ENCODE measurements around the gene FRRS1L.

Gene FRRS1L

DNA sequence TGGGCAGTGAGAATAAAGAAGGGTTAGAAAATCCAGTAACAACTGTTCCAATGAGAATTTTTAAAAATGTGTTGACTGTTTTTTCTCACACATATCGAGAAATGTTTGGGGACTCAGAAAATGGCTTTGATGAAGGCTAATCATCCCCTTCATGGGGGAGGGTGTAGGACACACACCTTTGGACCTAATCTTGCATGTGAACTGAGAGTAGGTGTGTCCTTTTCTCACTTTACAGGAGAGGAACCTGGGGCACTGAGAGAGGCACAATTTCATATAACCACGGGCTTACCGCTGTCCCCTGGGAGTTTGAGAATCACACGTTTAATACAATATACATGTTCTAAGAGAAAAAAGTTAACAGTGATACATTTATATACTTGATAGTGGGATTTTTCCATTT is 17.3 kb downstream of the FRRS1L start:
- H3K4me3 ChIP-seq (ENCODE audit: low read depth, low read length), result no peak overlapping the region
- TF ChIP-seq, protein P1, sequence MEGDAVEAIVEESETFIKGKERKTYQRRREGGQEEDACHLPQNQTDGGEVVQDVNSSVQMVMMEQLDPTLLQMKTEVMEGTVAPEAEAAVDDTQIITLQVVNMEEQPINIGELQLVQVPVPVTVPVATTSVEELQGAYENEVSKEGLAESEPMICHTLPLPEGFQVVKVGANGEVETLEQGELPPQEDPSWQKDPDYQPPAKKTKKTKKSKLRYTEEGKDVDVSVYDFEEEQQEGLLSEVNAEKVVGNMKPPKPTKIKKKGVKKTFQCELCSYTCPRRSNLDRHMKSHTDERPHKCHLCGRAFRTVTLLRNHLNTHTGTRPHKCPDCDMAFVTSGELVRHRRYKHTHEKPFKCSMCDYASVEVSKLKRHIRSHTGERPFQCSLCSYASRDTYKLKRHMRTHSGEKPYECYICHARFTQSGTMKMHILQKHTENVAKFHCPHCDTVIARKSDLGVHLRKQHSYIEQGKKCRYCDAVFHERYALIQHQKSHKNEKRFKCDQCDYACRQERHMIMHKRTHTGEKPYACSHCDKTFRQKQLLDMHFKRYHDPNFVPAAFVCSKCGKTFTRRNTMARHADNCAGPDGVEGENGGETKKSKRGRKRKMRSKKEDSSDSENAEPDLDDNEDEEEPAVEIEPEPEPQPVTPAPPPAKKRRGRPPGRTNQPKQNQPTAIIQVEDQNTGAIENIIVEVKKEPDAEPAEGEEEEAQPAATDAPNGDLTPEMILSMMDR (IDR thresholded peaks at IDR 0.05; ENCODE audit: low read depth, low read length), result no peak

DNA sequence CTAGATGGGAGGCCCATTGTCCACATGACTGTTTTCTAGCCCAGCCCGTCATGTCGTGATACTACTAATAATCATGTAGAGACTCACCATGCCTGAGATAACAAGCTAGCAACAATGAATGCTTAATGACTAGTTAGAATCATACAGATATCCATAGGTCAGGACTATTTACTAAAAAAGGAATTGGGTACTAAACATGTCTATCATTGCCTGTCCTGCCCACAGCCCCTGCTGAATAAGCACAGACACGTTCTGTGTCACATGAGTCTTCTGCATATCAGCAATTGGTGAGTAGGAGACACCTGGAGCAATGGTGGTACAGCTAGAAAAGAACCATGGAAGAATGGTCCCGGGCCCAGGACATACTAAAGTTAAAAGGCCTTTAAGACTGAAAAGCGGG is 18.0 kb downstream of the FRRS1L start:
- TF ChIP-seq, protein P1 (IDR thresholded peaks at IDR 0.05; ENCODE audit: low read depth, low read length), result no peak
- H3K4me3 ChIP-seq (ENCODE audit: low read depth, low read length), result no peak overlapping the region

DNA sequence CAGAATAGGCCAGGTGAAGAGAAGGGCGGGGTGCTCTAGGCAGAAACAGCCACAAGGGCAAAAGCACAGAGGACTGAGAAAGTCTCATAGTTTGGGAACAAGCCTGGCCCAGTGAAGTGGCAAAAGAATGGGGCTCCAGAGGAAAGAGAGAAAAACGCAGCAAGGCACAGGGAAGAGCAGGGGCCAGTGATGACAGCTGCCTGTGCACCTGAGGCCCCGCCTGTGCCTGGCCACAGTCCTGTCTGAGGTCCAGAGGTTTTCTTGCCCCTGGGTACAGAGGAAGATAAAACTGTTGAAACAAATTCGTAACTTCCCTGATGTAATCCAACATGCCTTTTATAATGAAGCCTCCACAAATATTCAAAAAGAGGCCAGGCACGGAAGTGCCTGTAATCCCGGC is 22.0 kb downstream of the FRRS1L start:
- TF ChIP-seq, protein P1 (IDR thresholded peaks at IDR 0.05; ENCODE audit: low read depth, low read length), result no peak
- H3K4me3 ChIP-seq (ENCODE audit: low read depth, low read length), result no peak overlapping the region

DNA sequence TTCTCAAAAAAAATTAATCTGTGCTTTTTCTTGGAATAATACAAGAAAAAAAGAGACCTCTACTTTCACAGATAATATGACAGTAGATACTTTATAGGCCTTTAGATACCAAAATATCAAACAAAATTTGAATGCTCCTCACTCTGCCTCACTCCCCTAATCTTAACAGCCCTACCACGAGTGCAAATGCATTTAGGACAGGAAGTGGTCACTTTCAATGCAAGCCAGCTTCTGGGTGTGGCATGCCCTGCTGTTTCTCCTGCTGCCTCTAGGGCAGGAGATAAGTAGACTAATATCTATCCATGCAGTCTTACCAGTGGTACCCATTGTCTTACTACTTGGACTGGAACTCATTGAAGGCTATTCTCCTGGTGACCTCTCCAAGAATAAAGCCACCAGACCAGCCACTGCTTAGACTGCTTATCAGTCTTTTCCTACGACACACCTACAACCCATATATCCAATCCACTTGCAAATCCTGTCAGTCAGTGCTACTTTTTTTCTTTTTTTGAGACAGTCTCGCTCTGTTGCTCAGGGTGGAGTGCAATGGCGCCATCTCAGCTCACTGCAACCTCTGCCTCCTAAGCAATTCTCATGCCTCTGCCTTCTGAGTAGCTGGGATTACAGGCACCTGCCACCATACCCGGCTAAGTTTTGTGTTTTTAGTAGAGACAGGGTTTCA is 23.0 kb downstream of the FRRS1L start:
- no peak overlapping the region for H3K4me3 ChIP-seq (ENCODE audit: low read depth, low read length)
- TF ChIP-seq, protein P1 (IDR thresholded peaks at IDR 0.05; ENCODE audit: low read depth, low read length), result peak; percentile 30

DNA sequence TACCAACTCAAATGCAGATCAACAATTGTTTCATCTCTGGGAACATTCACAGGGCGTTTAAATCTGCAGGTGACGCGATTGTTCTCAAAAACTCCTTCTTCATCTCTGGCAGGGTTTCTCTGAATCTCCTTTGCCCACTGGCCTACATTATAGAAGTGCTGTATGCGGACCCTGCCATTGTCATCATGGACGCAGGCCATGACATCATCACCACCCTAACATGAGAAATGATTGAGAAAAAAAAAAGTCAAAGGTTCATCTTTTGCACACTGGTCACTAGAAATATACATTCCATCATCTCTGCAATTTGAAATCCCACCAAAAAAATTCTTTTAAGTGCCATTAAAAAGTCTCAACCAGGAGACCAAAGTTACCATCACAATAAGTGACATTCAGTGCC is 25.7 kb downstream of the FRRS1L start:
- TF ChIP-seq, protein P1 (IDR thresholded peaks at IDR 0.05; ENCODE audit: low read depth, low read length), result no peak
- H3K4me3 ChIP-seq (ENCODE audit: low read depth, low read length), result no peak overlapping the region

DNA sequence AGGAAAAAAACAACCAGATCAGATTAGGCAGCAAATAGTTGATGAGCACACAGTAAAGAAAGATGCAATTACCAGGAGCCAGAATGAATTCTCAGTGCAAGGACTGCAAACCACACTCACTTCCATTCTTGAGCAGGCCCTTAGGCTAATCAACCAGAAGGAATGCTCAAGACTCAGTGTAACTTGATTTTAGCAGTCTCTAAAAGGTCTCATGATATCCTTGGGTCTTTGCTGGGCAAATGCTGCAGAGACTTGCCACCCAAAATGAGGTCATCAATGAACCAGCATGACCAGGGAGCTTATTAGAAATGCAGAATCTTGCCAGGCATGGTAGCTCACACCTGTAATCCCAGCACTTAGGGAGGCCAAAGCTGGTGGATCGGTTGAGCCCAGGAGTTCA is 27.2 kb downstream of the FRRS1L start:
- no peak overlapping the region for H3K4me3 ChIP-seq (ENCODE audit: low read depth, low read length)
- TF ChIP-seq, protein P1 (IDR thresholded peaks at IDR 0.05; ENCODE audit: low read depth, low read length), result no peak

DNA sequence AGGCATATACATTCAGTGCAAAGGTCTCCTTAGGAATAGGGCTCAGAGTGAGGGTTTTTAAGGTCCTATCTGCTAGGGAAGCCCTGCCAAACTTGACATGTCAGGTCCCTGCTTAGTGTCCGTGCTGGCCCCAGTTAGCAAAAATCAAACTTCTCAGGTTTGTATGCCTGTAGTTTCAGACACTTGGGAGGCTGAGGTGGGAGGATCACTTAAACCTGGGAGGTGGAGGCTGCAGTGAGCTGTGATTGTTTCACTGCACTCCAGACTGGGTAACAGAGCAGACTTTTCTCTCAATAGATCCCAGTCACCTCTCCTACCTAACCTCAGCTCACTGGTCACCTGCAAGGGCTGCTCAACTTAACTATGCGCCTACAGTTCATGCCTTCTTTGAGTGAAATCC is 28.6 kb downstream of the FRRS1L start:
- no peak overlapping the region for H3K4me3 ChIP-seq (ENCODE audit: low read depth, low read length)
- TF ChIP-seq, protein P1 (IDR thresholded peaks at IDR 0.05; ENCODE audit: low read depth, low read length), result no peak
